ENCODE data around the gene RBM24. TPM values are rescaled to one million over a fixed set of nuclear protein-coding genes. Genes with fewer than 3 reads are reported as not detected.

RBM24 gene
- total RNA-seq, 5 donors from 2014 or later (not counting 1 experiment from before 2014, with no cell fraction given): 0.19 TPM; not detected in 4

- Mint-ChIP-seq H3K27me3 (peaks cover 10 to 29% of the 10 kb centered on the region in 2 donors), H3K4me1 (no peaks in the 10 kb centered on the region), H3K9me3 (peaks cover 0 to 4% (median 3%) of the 10 kb centered on the region in 3 donors), H3K27ac (no peak overlapping the region), H3K4me3 (no peak overlapping the region), H3K36me3 (no peaks in the 10 kb centered on the region)
- ChIA-PET POLR2A (no interaction called here), CTCF (no interaction called here)
- no peaks in the 10 kb centered on the region for H3K36me3 ChIP-seq (ENCODE audit: control insufficient read depth in 2 of 2, extremely low read depth in 1 of 2, insufficient read depth in 1 of 2, low read length in 1 of 2)
- no peak for DNase-seq
- no CpG with 5 or more reads among the region's 2 CpGs for WGBS (ENCODE audit: insufficient coverage)
- no peaks in the 10 kb centered on the region for H3K27me3 ChIP-seq (replicated peaks in 1 of 2; ENCODE audit: control insufficient read depth in 2 of 2, extremely low read depth in 1 of 2, insufficient read depth in 2 of 2, low read length in 1 of 2)
- no peak overlapping the region for H3K4me3 ChIP-seq (ENCODE audit: control insufficient read depth in 1 of 2, extremely low read depth in 1 of 2, low read length in 1 of 2)
- H3K27ac ChIP-seq (ENCODE audit: low read length): no peak overlapping the region
- H3K4me1 ChIP-seq (ENCODE audit: control insufficient read depth in 1 of 2, extremely low read depth in 1 of 2, insufficient read depth in 2 of 2, low read length in 2 of 2): no peaks in the 10 kb centered on the region
- no peaks in the 10 kb centered on the region for H3K9me3 ChIP-seq
- no peak for ATAC-seq (replicated peaks in 1 of 4)
Observed at GRCh38 chr6:17250237-17250636, 30.9 kb upstream of the RBM24 start.

DNA sequence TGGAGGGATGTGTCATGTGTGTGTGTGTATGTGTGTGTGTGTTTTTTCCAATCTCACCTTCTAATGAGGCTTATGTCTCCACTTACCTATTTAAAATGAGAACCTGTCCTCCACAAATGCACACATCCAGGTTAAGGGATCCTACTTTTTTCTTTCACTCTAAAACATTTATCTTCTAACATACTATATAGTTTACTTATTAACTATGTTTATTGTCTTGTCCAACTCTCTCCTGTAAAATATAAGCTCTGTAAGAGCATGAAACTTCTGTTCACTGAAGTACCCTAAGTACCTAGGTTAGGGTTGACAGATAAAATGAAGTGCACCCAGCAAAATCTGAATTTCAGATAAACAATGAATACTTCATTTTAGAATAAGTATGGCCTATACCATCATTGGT is 29.2 kb upstream of the RBM24 start:
- Mint-ChIP-seq H3K27me3 (peaks cover 11 to 29% of the 10 kb centered on the region in 2 donors), H3K27ac (no peak overlapping the region), H3K36me3 (no peaks in the 10 kb centered on the region), H3K4me3 (no peak overlapping the region), H3K4me1 (no peaks in the 10 kb centered on the region), H3K9me3 (peaks cover 0 to 4% (median 3%) of the 10 kb centered on the region in 3 donors)
- ChIA-PET POLR2A (no interaction called here), CTCF (no interaction called here)
- no peaks in the 10 kb centered on the region for H3K9me3 ChIP-seq
- H3K27me3 ChIP-seq (replicated peaks in 1 of 2; ENCODE audit: control insufficient read depth in 2 of 2, extremely low read depth in 1 of 2, insufficient read depth in 2 of 2, low read length in 1 of 2): peaks cover 0 to 4% of the 10 kb centered on the region in 2 experiments
- H3K4me1 ChIP-seq (ENCODE audit: control insufficient read depth in 1 of 2, extremely low read depth in 1 of 2, insufficient read depth in 2 of 2, low read length in 2 of 2): no peaks in the 10 kb centered on the region
- H3K36me3 ChIP-seq (ENCODE audit: control insufficient read depth in 2 of 2, extremely low read depth in 1 of 2, insufficient read depth in 1 of 2, low read length in 1 of 2): no peaks in the 10 kb centered on the region
- ATAC-seq (replicated peaks in 1 of 4) (no peak), DNase-seq (no peak)
- H3K27ac ChIP-seq (ENCODE audit: low read length): no peak overlapping the region
- no peak overlapping the region for H3K4me3 ChIP-seq (ENCODE audit: control insufficient read depth in 1 of 2, extremely low read depth in 1 of 2, low read length in 1 of 2)

- WGBS (ENCODE audit: insufficient coverage): 92% methylated on average over 2 of the region's 4 CpGs
- CTCF ChIA-PET: no interaction called here
- H3K27ac Mint-ChIP-seq: no peak overlapping the region
- ATAC-seq (replicated peaks in 1 of 4) (no peak), DNase-seq (no peak)
- Histone ChIP-seq H3K36me3 (ENCODE audit: control insufficient read depth in 2 of 2, extremely low read depth in 1 of 2, insufficient read depth in 1 of 2, low read length in 1 of 2) (no peaks in the 10 kb centered on the region), H3K27me3 (replicated peaks in 1 of 2; ENCODE audit: control insufficient read depth in 2 of 2, extremely low read depth in 1 of 2, insufficient read depth in 2 of 2, low read length in 1 of 2) (peaks cover 0 to 7% of the 10 kb centered on the region in 2 experiments), H3K9me3 (no peaks in the 10 kb centered on the region), H3K4me3 (ENCODE audit: control insufficient read depth in 1 of 2, extremely low read depth in 1 of 2, low read length in 1 of 2) (no peak overlapping the region), H3K27ac (ENCODE audit: low read length) (no peak overlapping the region), H3K4me1 (ENCODE audit: control insufficient read depth in 1 of 2, extremely low read depth in 1 of 2, insufficient read depth in 2 of 2, low read length in 2 of 2) (no peaks in the 10 kb centered on the region)
- H3K27me3 Mint-ChIP-seq: peaks cover 19 to 27% of the 10 kb centered on the region in 2 donors
- POLR2A ChIA-PET: no interaction called here
- H3K4me3 Mint-ChIP-seq: no peak overlapping the region
- no peaks in the 10 kb centered on the region for H3K36me3 Mint-ChIP-seq
- no peaks in the 10 kb centered on the region for H3K4me1 Mint-ChIP-seq
- peaks cover 0 to 3% (median 0%) of the 10 kb centered on the region in 3 donors for H3K9me3 Mint-ChIP-seq
Observed at GRCh38 chr6:17258749-17259148, 22.4 kb upstream of the RBM24 start.

DNA sequence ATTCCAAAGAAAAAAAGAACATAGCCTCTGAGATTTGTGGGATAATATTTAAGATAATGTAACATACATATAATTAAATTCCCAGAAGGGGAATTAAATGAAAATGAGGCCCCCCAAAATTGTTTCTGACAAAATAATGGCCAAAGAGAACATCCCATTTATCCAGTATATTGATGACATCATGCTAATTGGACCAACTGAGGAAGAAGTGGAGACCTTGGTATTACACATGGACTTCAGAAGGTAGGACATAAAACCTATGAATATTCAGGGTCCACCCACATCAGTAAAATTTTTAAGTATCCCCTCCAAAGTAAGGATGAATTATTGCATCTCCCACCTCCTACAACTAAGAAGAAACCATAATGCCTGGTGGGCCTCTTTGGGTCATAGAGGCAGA is 15.6 kb upstream of the RBM24 start:
- H3K36me3 ChIP-seq (ENCODE audit: control insufficient read depth in 2 of 2, extremely low read depth in 1 of 2, insufficient read depth in 1 of 2, low read length in 1 of 2): no peaks in the 10 kb centered on the region
- no peaks in the 10 kb centered on the region for H3K9me3 ChIP-seq
- no peak overlapping the region for H3K27ac ChIP-seq (ENCODE audit: low read length)
- POLR2A ChIA-PET: no interaction called here
- DNase-seq: no peak
- no peak overlapping the region for H3K27ac Mint-ChIP-seq
- H3K4me3 Mint-ChIP-seq: no peak overlapping the region
- H3K4me1 Mint-ChIP-seq: no peaks in the 10 kb centered on the region
- H3K36me3 Mint-ChIP-seq: no peaks in the 10 kb centered on the region
- CTCF ChIA-PET: no interaction called here
- ATAC-seq (replicated peaks in 1 of 4): no peak
- H3K4me1 ChIP-seq (ENCODE audit: control insufficient read depth in 1 of 2, extremely low read depth in 1 of 2, insufficient read depth in 2 of 2, low read length in 2 of 2): no peaks in the 10 kb centered on the region
- H3K27me3 Mint-ChIP-seq: peaks cover 3 to 8% of the 10 kb centered on the region in 2 donors
- no peak overlapping the region for H3K4me3 ChIP-seq (ENCODE audit: control insufficient read depth in 1 of 2, extremely low read depth in 1 of 2, low read length in 1 of 2)
- H3K9me3 Mint-ChIP-seq: no peaks in the 10 kb centered on the region
- H3K27me3 ChIP-seq (replicated peaks in 1 of 2; ENCODE audit: control insufficient read depth in 2 of 2, extremely low read depth in 1 of 2, insufficient read depth in 2 of 2, low read length in 1 of 2): no peaks in the 10 kb centered on the region

- no peak overlapping the region for H3K4me3 Mint-ChIP-seq
- WGBS (ENCODE audit: insufficient coverage): no CpG with 5 or more reads among the region's 3 CpGs
- no peaks in the 10 kb centered on the region for H3K9me3 Mint-ChIP-seq
- no peak overlapping the region for H3K27ac Mint-ChIP-seq
- ATAC-seq (replicated peaks in 1 of 4) (no peak), DNase-seq (no peak)
- POLR2A ChIA-PET: no interaction called here
- no peaks in the 10 kb centered on the region for H3K9me3 ChIP-seq
- no peaks in the 10 kb centered on the region for H3K4me1 ChIP-seq (ENCODE audit: control insufficient read depth in 1 of 2, extremely low read depth in 1 of 2, insufficient read depth in 2 of 2, low read length in 2 of 2)
- peaks cover 6 to 9% of the 10 kb centered on the region in 2 donors for H3K27me3 Mint-ChIP-seq
- H3K4me1 Mint-ChIP-seq: no peaks in the 10 kb centered on the region
- no peak overlapping the region for H3K4me3 ChIP-seq (ENCODE audit: control insufficient read depth in 1 of 2, extremely low read depth in 1 of 2, low read length in 1 of 2)
- no peak overlapping the region for H3K27ac ChIP-seq (ENCODE audit: low read length)
- no peaks in the 10 kb centered on the region for H3K36me3 ChIP-seq (ENCODE audit: control insufficient read depth in 2 of 2, extremely low read depth in 1 of 2, insufficient read depth in 1 of 2, low read length in 1 of 2)
- CTCF ChIA-PET: no interaction called here
- H3K36me3 Mint-ChIP-seq: no peaks in the 10 kb centered on the region
- H3K27me3 ChIP-seq (replicated peaks in 1 of 2; ENCODE audit: control insufficient read depth in 2 of 2, extremely low read depth in 1 of 2, insufficient read depth in 2 of 2, low read length in 1 of 2): peaks cover 0 to 4% of the 10 kb centered on the region in 2 experiments
Observed at GRCh38 chr6:17267566-17267965, 13.6 kb upstream of the RBM24 start.

DNA sequence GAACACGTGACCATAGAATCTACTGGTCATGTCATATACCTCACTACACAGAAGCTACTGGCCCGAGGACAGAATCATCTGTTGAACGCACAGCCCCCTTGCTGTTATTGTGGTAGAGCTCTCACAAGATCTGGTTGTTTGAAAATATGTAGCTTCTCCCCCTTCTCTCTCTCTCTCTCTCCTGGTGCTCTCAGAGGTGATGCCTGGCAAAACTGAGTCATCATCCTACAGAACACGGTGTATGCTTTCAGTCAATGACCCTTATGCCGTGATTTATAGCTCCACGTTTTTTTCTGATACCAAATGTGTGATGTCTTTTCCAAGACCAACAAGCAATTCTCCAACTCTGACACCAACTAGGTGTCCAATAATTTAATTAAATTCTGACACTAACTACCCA is 13.0 kb upstream of the RBM24 start:
- Histone ChIP-seq H3K4me1 (ENCODE audit: control insufficient read depth in 1 of 2, extremely low read depth in 1 of 2, insufficient read depth in 2 of 2, low read length in 2 of 2) (no peaks in the 10 kb centered on the region), H3K27ac (ENCODE audit: low read length) (no peak overlapping the region), H3K9me3 (no peaks in the 10 kb centered on the region), H3K4me3 (ENCODE audit: control insufficient read depth in 1 of 2, extremely low read depth in 1 of 2, low read length in 1 of 2) (no peak overlapping the region), H3K27me3 (replicated peaks in 1 of 2; ENCODE audit: control insufficient read depth in 2 of 2, extremely low read depth in 1 of 2, insufficient read depth in 2 of 2, low read length in 1 of 2) (peaks cover 0 to 4% of the 10 kb centered on the region in 2 experiments), H3K36me3 (ENCODE audit: control insufficient read depth in 2 of 2, extremely low read depth in 1 of 2, insufficient read depth in 1 of 2, low read length in 1 of 2) (no peaks in the 10 kb centered on the region)
- no peak overlapping the region for H3K27ac Mint-ChIP-seq
- CTCF ChIA-PET: no interaction called here
- H3K4me1 Mint-ChIP-seq: no peaks in the 10 kb centered on the region
- H3K9me3 Mint-ChIP-seq: no peaks in the 10 kb centered on the region
- peaks cover 9 to 11% of the 10 kb centered on the region in 2 donors for H3K27me3 Mint-ChIP-seq
- no peak overlapping the region for H3K4me3 Mint-ChIP-seq
- 76% methylated on average over 3 of the region's 6 CpGs for whole genome bisulfite sequencing (ENCODE audit: insufficient coverage)
- POLR2A ChIA-PET: no interaction called here
- no peaks in the 10 kb centered on the region for H3K36me3 Mint-ChIP-seq
- no peak for DNase-seq
- no peak for ATAC-seq (replicated peaks in 1 of 4)

DNA sequence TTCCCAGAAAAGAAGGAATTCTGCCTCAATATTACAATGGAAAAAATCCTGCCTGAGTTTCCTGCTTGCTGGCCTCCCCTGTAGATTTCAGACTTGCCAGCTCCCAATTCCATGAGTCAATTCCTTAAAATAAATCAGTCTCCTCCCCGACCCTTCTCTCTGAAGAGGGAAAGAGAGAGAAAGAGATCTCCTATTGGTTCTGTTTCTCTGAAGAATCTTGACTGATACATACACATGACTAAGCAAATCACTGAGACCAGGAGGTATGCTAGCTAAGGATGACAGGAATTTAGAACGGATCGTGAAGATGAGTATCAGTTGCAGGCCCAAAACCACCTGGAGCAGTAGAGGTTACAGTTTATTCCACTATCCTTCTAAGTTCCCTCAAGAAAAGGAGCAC is 11.3 kb upstream of the RBM24 start:
- H3K9me3 Mint-ChIP-seq: no peaks in the 10 kb centered on the region
- Histone ChIP-seq H3K27ac (ENCODE audit: low read length) (no peak overlapping the region), H3K4me1 (ENCODE audit: control insufficient read depth in 1 of 2, extremely low read depth in 1 of 2, insufficient read depth in 2 of 2, low read length in 2 of 2) (no peaks in the 10 kb centered on the region), H3K36me3 (ENCODE audit: control insufficient read depth in 2 of 2, extremely low read depth in 1 of 2, insufficient read depth in 1 of 2, low read length in 1 of 2) (no peaks in the 10 kb centered on the region), H3K27me3 (replicated peaks in 1 of 2; ENCODE audit: control insufficient read depth in 2 of 2, extremely low read depth in 1 of 2, insufficient read depth in 2 of 2, low read length in 1 of 2) (peaks cover 0 to 4% of the 10 kb centered on the region in 2 experiments), H3K9me3 (no peaks in the 10 kb centered on the region), H3K4me3 (ENCODE audit: control insufficient read depth in 1 of 2, extremely low read depth in 1 of 2, low read length in 1 of 2) (no peak overlapping the region)
- DNase-seq (no peak), ATAC-seq (replicated peaks in 1 of 4) (no peak)
- H3K27me3 Mint-ChIP-seq: peaks cover 21 to 22% of the 10 kb centered on the region in 2 donors
- ChIA-PET POLR2A (no interaction called here), CTCF (no interaction called here)
- no peaks in the 10 kb centered on the region for H3K4me1 Mint-ChIP-seq
- H3K4me3 Mint-ChIP-seq: no peak overlapping the region
- WGBS (ENCODE audit: insufficient coverage): no CpG with 5 or more reads among the region's 3 CpGs
- no peaks in the 10 kb centered on the region for H3K36me3 Mint-ChIP-seq
- no peak overlapping the region for H3K27ac Mint-ChIP-seq

Data from T-cell (primary cell).